GM10266 (cell line): ENCODE data around the gene MCAT.
A peak's percentile ranks its signal among the peaks of the same experiment; 100 is the strongest.

ENCODE experiments used
- DNase-seq: peaks from one replicate; pipeline ENCODE4 v3.0.0; 2012; ENCODE audit errors: extremely low spot score
- CTCF ChIP-seq: IDR thresholded peaks from 2 replicates; pipeline ENCODE4 v1.5.1; 2012; ENCODE audit warnings: mild to moderate bottlenecking, low read depth; ENCODE audit not compliant: control insufficient read depth, insufficient read depth; ENCODE audit errors: missing control alignments

MCAT gene

GRCh38 chr22:43085658-43086606 lies 57.3 kb downstream of the MCAT start:
- DNase-seq, result peak; percentile 74
- no peak for TF ChIP-seq CTCF
